Cardiac fibroblast (primary cell): ENCODE results near the gene TENM4.

Experiments used
- DNase-seq, 2 donors: peaks; one replicate each; pipeline versions ENCODE4 v3.0.0 to v3.0.0-alpha.2; 2010; ENCODE audit warnings: low read depth in 2 of 2
- H3K4me3 ChIP-seq, 2 donors: replicated peaks in 1 of 2; 1 replicate in 1 of 2; 2 replicates in 1 of 2; pipeline ENCODE4 v1.5.1; 2011; ENCODE audit warnings: low read depth in 2 of 2, low read length in 2 of 2, mild to moderate bottlenecking in 2 of 2, moderate library complexity in 1 of 2
- TF ChIP-seq, protein P1 (sequence below): IDR thresholded peaks from one replicate; pipeline ENCODE4 v1.5.1; 2011; ENCODE audit warnings: low read depth, mild to moderate bottlenecking, low read length, inconsistent platforms

Gene TENM4

GRCh38 chr11:79157738-79158137 lies 283.1 kb downstream of the TENM4 start:
- H3K4me3 ChIP-seq, result no peak overlapping the region
- TF ChIP-seq, protein P1, sequence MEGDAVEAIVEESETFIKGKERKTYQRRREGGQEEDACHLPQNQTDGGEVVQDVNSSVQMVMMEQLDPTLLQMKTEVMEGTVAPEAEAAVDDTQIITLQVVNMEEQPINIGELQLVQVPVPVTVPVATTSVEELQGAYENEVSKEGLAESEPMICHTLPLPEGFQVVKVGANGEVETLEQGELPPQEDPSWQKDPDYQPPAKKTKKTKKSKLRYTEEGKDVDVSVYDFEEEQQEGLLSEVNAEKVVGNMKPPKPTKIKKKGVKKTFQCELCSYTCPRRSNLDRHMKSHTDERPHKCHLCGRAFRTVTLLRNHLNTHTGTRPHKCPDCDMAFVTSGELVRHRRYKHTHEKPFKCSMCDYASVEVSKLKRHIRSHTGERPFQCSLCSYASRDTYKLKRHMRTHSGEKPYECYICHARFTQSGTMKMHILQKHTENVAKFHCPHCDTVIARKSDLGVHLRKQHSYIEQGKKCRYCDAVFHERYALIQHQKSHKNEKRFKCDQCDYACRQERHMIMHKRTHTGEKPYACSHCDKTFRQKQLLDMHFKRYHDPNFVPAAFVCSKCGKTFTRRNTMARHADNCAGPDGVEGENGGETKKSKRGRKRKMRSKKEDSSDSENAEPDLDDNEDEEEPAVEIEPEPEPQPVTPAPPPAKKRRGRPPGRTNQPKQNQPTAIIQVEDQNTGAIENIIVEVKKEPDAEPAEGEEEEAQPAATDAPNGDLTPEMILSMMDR, result no peak
- no peak for DNase-seq

- no peak overlapping the region for H3K4me3 ChIP-seq
- no peak for DNase-seq
- TF ChIP-seq, protein P1, result no peak
Observed at GRCh38 chr11:79156031-79156430, 284.8 kb downstream of the TENM4 start.

DNA sequence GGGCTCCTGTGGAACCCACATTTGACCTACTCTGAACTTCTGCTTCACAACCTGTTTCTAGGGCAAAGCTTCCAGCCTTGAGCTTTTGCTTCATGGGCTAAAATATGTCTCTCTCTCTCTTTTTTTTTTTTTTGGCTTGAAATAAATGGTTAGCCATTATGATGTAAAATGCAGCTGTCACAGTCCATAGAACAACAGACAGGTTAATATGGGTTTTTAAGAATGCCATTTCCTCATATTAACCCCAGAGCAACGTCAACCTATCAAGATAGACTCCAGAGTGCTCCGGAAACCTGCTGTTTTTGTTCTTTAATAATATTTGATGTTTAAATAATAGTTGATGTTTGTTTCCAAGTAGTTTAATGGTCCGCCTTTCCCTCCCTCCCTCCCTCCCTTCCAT lies 285.6 kb downstream of the TENM4 start:
- TF ChIP-seq, protein P1, result no peak
- no peak overlapping the region for H3K4me3 ChIP-seq
- DNase-seq, result no peak

DNA sequence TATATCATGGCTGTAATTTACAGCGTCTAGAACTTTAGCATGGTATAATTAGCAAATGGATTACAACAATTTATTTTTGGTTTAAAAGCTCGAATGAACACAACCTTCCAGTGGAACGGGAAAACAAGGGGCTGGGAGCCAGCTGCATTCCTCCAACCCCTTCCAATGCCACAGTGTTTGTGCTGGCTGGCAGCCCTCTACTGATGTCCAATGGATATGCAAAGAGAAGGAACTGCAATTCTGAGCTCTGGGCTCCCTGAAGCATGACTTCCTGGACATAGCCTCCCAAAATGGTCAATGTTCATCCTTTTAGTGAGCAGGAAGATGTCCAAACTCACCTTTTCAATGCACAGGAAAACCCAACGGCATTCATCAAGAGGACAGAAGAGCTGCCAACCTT lies 288.3 kb downstream of the TENM4 start:
- DNase-seq, result no peak
- TF ChIP-seq, protein P1, result no peak
- H3K4me3 ChIP-seq, result no peak overlapping the region

- TF ChIP-seq, protein P1, result no peak
- H3K4me3 ChIP-seq, result no peak overlapping the region
- DNase-seq, result no peak
Observed at GRCh38 chr11:79151396-79151795, 289.4 kb downstream of the TENM4 start.

GRCh38 chr11:79150966-79151365 lies 289.9 kb downstream of the TENM4 start:
- no peak for DNase-seq
- H3K4me3 ChIP-seq, result no peak overlapping the region
- TF ChIP-seq, protein P1, result no peak

GRCh38 chr11:79150320-79150719 lies 290.5 kb downstream of the TENM4 start:
- DNase-seq, result no peak
- TF ChIP-seq, protein P1, result no peak
- no peak overlapping the region for H3K4me3 ChIP-seq
